ENCODE results near the gene SDC4.

The SDC4 gene

DNA sequence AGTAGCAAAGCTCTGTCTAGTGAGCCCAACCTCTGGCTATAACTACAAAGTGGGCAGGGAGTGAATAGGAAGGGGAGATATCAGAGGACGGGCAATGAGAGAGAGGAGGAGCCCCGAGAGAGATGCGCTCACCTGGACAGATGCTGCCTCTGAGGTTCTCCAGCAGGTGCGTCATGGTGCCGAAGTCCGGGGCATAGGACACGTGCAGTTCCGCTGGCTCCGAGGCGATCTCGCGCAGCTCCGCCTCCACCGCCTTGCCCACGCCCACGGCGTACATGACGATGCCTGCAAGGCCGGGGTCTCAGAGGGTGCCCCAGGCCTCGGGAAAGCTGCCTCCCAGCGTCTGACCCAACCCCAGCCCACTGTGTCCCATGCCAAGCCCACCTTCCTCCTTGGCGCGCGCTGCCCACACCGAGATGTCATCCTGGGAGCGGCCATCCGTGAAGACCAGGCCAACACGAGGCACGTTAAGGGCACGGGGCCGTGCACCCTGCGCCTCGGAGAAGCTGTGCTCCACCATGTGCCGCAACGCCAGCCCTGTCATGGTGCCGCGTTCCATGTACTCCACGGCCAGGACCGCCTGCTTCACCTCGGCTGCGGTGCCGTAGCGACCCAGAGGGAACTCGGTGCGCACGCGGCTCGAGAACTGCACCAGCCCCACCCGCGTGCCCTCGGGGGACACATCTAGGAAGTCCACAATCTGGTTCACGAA, 50.3 kb downstream of the SDC4 start:
- no peak for DNase-seq (ENCODE audit: low read depth in 2 of 2)

DNA sequence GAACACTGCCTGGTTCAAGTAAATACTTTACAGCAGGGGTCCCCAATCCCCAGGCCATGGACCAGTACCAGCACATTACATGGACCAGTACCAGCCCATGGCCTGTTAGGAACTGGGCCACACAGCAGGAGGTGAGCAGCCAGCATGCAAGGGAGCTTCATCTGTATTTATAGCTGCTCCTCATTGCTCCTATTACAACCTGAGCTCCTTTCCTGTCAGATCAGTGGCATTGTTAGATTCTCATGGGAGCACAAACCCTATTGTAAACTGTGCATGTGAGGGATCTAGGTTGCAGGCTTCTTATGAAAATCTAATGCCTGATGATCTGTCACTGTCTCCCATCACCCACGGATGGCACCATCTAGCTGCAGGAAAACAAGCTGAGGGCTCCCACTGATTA, 53.6 kb downstream of the SDC4 start:
- no peak for DNase-seq (ENCODE audit: low read depth in 2 of 2)

DNA sequence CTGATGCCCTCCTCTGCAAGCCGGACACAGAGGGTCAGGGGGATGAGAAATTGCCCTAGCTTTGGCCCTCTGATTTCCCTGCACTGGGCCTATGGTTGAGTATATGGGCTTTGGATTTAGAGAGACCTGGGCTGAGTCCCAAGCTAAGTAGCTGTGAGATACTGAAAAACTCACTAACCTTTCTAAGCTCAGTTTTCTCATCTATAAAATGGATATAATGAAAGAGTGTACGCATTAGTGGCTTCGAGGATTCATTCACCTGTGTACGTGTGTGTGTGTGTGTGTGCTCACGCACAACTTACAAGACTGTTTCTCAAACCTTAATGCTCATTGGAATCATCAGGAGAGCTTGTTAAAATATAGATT, 54.2 kb downstream of the SDC4 start:
- no peak for DNase-seq (ENCODE audit: low read depth in 2 of 2)

DNA sequence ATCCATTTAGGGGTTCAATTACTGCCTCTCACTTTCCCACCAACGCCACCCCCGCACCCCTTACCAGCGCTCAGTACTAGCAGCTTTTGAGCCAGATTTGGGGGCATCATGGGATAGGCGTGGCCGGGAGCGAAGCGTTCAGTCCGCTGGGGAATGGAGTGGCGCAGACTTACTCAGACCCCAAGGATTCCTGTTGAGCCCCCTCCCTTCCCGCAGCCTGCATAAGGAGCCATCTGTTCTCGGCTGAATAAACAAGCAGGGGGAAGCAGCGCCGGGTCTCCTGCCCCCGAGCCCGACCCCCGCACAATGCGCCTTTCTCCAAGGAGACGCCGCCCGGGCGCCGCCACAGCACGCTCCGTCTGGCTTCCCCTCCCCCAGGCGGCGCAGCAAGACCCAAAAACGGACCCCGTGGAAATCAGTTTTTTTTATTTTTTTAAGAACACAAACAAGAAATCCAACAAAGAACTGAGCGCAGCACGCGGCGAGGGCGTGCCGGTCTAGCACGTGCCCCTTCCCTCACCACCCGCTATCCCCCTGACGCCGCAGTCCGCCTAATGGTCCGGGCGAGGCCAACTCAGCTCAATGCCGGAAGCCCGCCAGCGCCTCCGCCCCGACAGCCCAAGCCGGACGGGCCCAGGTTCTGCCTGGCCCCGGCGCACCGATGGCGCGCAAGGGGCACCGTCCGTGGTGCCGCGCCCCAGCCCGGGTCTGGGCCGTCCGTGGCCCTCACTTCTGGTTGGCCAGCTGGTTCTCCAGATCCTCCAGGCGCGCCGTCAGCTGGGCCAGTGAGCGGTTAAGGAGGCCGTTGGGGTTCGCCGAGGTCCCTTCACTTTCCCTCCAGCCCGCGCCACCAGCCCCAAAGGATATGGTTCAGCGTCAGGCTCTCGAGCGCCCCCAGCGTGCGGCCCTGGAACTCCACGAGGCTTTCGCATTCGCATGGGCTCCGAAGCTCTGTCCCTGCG, 54.9 kb downstream of the SDC4 start:
- DNase-seq (ENCODE audit: low read depth in 2 of 2): peak; percentile 56 to 69

DNA sequence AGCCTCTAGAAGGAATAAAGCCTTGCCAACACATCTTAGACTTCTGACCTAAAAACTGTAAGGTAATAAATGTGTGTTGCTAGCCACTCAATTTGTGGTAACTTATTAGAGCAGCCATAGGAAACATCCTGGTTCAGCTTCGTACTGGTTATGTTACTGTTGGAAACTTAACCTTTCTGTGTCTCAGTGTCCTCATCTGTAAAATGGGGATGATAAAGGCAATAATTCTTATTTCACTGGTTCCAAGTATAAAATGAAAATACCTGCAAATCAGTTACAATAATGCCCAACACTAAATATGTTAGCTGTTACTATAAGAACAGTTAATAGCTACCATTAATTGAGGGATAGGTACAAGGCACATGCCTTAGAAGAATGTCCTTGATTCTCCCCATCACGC, 55.9 kb downstream of the SDC4 start:
- no peak for DNase-seq (ENCODE audit: low read depth in 2 of 2)

DNA sequence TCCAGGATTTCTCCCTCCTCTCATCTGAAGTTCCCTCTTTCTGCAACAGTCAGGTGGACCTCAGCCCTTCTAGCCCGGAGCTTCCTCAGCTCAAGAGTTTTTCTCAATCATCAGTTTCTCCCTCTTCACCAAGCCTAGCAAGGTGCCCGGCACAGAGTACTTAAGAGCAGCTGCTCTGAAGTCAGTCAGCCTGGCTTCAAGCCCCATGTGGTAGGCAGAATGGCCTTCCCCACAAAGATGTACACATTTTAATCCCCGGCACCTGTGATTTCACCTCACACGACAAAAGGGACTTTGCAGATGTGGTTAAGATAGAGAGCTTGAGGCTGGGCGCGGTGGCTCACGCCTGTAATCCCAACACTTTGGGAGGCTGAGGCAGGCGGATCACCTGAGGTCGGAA, 56.7 kb downstream of the SDC4 start:
- DNase-seq (ENCODE audit: low read depth in 2 of 2): no peak

DNA sequence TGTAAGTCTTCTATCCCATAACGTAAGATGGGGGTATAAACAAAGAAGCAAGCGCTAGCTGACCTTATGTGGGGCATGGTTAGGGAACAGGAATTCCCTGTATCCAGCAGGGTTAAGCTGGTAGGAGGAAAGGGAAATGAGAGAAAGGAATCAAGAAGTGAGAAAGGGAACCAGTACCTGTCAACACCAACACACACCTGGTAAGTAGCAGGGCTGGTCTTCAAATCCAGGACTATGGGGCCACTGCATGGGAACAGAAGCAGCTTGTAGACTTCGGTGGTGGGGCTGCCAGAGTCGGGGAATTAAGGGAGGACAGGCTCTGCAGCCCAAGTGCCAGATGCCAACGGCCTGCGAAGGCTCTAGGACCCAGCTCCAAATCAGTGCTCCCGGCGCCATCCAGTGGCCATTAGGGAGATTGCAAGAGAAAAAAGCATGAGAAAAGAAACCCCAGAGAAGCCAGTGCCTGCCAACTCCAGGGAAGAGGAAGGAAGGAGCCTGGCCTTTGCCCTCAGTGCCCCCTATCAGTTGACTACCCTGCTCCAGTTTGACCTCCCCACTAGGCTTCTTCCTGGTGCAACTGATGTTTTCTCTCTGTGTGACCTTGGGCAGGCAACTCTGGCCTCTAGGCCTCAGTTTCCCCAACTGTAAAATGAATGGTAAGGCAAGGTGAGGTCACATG, 57.4 kb downstream of the SDC4 start:
- peak; percentile 20 to 43 for DNase-seq (ENCODE audit: low read depth in 2 of 2)

DNA sequence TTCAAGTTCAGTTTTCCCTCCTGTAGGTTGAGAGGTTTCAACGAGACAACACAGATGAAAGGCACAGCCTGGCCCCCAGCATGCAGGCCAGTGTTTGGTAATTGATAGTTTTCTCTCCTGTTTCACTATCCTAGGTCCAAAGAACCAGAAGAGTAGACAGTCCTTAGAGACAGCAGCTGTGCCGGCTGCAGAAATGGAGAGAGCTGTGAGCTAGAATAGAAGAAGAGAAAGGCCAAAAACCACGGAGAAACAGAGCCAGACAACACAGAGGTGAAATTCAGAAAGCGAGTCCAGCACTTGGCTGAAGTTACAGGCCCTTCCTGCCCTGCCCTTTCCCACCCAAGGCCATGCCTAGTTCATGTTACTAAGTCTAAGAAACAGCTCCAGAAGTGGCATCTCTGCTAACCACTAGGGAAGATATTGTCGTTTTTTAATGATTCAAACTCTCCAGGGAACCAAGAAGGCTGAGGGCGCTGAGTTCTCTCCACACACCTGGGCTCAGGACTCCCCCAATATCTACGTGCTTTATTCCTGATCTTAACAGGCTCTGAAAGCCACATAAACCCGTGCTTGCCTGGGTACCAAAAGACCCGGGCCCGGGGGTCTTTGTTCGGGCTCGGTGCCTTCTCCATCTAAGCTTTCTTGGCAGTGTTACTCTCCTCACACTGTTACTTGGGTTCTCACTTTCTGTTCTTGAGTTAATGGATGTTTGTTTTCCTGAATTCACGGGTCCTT, 58.1 kb downstream of the SDC4 start:
- no peak for DNase-seq (ENCODE audit: low read depth in 2 of 2)

DNA sequence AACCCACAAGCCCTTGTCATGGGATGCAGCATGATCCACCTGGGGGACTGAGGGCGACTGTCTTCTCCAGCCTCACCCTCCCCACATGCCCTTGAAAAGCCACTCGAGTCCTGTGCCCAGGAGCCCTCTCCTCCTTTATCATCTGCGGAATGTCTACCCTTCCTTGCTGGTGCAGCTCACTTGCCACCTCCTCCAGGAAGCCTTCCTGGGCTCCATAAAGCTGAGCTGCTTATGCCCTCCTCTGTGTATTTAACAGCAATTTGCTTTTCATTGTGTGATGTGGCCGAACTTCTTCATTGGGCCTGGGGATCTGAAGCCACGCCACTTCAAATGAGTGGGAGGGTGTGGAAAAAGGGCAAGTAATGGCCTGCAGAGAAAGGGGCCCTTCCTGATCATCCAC, 59.4 kb downstream of the SDC4 start:
- no peak for DNase-seq (ENCODE audit: low read depth in 2 of 2)

DNA sequence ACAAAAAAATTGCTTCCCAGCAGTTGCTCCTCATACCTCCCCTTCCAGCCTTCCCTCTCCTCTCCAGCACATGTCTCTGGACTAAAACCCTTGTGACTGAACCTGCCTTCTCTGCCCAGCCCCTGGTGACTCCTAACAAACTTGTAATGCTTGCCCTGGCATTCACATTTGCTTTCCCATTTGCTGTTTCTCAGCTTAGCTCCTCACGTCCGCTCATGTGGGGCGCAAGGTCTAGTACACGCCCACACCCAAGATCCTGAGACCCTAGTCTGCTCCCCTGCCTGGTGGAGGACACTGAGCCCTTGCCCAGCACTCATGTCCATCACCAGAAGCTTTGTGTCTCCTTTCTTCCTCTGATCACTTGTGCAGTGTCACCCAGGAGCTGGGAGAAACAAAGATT, 59.8 kb downstream of the SDC4 start:
- no peak for DNase-seq (ENCODE audit: low read depth in 2 of 2)

DNA sequence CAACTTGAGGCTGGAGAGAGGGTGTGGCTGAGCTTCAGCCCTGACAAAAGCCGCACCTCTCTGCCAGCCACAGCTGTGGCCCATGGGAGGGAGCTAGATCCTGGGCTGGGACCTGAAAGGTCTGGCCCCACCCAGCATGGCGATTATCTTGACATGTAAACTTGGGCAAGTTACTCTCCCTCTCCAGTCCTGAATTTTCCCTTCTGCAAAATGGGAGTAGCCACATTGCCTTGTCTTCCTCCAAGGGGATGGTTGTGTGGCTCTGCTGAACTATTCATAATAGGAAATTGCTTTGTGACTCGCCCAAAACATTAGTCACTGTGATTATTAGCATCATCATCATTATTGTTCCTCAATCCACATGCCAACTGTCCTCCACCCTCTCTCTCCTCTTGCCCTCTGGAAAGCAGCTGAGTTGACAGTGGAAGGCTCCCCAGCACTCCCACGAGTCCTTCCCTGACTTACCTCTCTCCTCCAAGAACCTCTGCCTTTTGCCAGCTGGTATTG, 64.6 kb downstream of the SDC4 start:
- no peak for DNase-seq (ENCODE audit: low read depth in 2 of 2)

DNA sequence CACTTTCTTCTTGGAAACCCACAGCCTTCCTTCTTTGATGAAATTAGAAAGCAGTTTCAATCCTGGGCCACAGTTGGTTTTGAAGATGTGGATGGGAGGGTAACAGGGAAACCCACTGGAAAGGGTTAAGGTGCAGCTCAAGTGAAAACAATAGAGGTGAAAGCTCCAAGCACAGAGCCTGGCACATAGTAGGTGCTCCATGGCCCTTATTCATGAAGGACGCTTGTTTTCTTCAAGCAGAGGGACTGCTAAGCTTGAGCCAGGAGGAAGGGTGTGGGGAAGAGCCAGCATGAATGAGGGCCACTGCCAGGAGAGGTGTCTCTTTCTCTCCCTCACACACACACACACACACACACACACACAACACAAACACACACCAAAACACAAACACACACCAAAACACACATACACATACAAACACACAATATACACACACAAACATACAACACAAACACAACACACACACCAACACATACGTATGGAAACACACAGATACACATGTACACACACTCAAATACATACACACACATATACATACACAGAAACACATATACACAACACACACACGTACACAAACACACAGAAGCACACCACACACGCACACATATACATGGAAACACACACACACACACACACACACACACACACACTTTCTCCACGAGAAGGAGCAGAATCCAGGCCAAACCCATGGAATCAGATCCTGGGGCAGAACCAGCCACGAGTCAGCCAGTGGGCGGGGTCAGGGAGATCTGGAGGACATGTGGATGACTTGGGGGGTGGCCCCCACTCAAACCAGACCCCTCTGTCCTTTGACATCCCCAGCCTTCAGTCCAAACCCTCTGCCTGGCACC, 65.3 kb downstream of the SDC4 start:
- DNase-seq (ENCODE audit: low read depth in 2 of 2): no peak

DNA sequence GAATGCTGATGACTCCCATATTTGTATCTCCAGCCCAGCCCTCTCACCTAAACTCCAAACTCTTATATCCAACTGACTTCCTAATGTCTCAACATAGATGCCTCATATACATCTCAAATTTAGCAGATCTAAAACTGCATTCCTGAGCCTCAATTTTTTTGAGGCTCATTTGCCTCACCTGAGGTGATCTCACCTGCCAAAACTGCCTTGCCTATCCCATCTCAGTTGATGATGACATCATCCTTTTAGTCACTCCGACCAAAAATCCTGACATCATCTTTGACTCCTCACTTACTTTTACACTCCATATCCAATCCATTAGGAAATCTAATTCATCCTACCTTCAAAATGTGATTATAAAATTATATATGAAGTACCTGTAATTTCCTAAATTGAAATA, 68.2 kb downstream of the SDC4 start:
- no peak for DNase-seq (ENCODE audit: low read depth in 2 of 2)

DNA sequence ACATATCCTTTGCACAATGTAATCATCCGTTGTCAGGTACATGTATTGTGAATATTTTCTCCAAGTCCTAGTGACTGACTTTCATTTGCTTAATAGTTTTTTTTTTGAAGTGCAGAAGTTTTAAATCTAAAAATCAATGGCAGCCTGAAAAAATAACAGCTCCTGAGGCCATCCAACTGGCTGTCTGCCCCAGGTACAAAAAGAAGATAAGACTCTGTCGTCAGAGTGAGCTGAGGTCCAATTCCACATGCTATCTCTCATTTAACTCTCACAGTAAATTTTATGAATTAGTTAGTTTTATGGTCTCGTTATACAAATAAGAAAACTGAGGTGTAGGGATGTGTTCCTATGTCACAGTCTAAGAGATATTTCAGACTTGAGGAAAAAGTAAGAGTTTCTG, 72.9 kb downstream of the SDC4 start:
- DNase-seq (ENCODE audit: low read depth in 2 of 2): no peak

Data from stimulated activated CD8-positive, alpha-beta memory T cell treated with anti-CD3 and anti-CD28 coated beads, Interleukin-7, amount 100 ng/mL, for 4 hours (primary cell).